ENCODE data around the gene PC. TPM values are rescaled to one million over a fixed set of nuclear protein-coding genes. Genes with fewer than 3 reads are reported as not detected.

Gene PC
- total RNA-seq, 1 experiment from 2014 or later: 40.5 TPM

GRCh38 chr11:66861774-66862558 is 96.2 kb downstream of the PC start:
- TF ChIP-seq, protein P1, sequence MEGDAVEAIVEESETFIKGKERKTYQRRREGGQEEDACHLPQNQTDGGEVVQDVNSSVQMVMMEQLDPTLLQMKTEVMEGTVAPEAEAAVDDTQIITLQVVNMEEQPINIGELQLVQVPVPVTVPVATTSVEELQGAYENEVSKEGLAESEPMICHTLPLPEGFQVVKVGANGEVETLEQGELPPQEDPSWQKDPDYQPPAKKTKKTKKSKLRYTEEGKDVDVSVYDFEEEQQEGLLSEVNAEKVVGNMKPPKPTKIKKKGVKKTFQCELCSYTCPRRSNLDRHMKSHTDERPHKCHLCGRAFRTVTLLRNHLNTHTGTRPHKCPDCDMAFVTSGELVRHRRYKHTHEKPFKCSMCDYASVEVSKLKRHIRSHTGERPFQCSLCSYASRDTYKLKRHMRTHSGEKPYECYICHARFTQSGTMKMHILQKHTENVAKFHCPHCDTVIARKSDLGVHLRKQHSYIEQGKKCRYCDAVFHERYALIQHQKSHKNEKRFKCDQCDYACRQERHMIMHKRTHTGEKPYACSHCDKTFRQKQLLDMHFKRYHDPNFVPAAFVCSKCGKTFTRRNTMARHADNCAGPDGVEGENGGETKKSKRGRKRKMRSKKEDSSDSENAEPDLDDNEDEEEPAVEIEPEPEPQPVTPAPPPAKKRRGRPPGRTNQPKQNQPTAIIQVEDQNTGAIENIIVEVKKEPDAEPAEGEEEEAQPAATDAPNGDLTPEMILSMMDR (IDR thresholded peaks at IDR 0.05; ENCODE audit: unreplicated experiment): no peak
- peaks cover 38% of the 10 kb centered on the region for H3K36me3 Mint-ChIP-seq (ENCODE audit: insufficient read depth, unreplicated experiment)
- intact Hi-C loops (cut with micrococcal nuclease; ENCODE audit: unreplicated experiment): loop anchor here (2.0 kb wide), 1 partner anchor 21 kb away; no protein-coding TSS in a partner anchor
- CTCF ChIA-PET: no interaction called here
- no peaks in the 10 kb centered on the region for H3K4me1 Mint-ChIP-seq (ENCODE audit: low read depth, unreplicated experiment)
- no peak for DNase-seq
- H3K27ac Mint-ChIP-seq (ENCODE audit: unreplicated experiment): no peak overlapping the region
- no peaks in the 10 kb centered on the region for H3K9me3 Mint-ChIP-seq (ENCODE audit: low read depth, unreplicated experiment)
- no peak overlapping the region for H3K4me3 Mint-ChIP-seq (ENCODE audit: low read depth, unreplicated experiment)
- no peaks in the 10 kb centered on the region for H3K27me3 Mint-ChIP-seq (ENCODE audit: unreplicated experiment)
- BruUV-seq (replicated peaks): no TSS peak

- Mint-ChIP-seq H3K27ac (ENCODE audit: unreplicated experiment) (no peak overlapping the region), H3K4me1 (ENCODE audit: low read depth, unreplicated experiment) (no peaks in the 10 kb centered on the region), H3K36me3 (ENCODE audit: insufficient read depth, unreplicated experiment) (peaks cover 44% of the 10 kb centered on the region), H3K9me3 (ENCODE audit: low read depth, unreplicated experiment) (no peaks in the 10 kb centered on the region), H3K4me3 (ENCODE audit: low read depth, unreplicated experiment) (no peak overlapping the region), H3K27me3 (ENCODE audit: unreplicated experiment) (no peaks in the 10 kb centered on the region)
- TF ChIP-seq, protein P1 (IDR thresholded peaks at IDR 0.05; ENCODE audit: unreplicated experiment): no peak
- intact Hi-C loops (cut with micrococcal nuclease; ENCODE audit: unreplicated experiment): no loop called here
- CTCF ChIA-PET: no interaction called here
- no TSS peak for BruUV-seq (replicated peaks)
- no peak for DNase-seq
Observed at GRCh38 chr11:66861038-66861773, 97.0 kb downstream of the PC start.

DNA sequence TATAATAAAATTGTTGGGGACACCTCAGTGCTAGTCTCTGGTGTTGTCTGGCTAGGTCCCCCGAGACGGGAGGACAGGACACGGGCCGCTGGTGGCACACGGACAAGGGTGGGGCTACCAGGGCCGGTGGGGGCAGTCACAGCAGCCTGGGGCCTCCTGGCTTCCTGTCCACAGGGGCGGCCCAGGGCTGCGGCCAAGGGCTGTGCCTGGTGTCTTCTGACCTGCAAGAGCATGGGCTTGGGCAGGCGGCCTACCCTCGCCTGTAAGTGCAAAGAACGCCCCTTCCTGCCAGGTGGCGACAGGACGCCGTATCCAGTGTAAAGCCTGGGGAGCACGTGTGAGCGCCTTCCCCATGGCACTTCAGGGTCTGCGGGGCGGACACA is 97.7 kb downstream of the PC start:
- H3K27me3 Mint-ChIP-seq (ENCODE audit: unreplicated experiment): no peaks in the 10 kb centered on the region
- no peak overlapping the region for H3K4me3 Mint-ChIP-seq (ENCODE audit: low read depth, unreplicated experiment)
- no peak overlapping the region for H3K27ac Mint-ChIP-seq (ENCODE audit: unreplicated experiment)
- no peak for DNase-seq
- TF ChIP-seq, protein P1 (IDR thresholded peaks at IDR 0.05; ENCODE audit: unreplicated experiment): no peak
- BruUV-seq (replicated peaks): no TSS peak
- CTCF ChIA-PET: no interaction called here
- peaks cover 52% of the 10 kb centered on the region for H3K36me3 Mint-ChIP-seq (ENCODE audit: insufficient read depth, unreplicated experiment)
- intact Hi-C loops (cut with micrococcal nuclease; ENCODE audit: unreplicated experiment): no loop called here
- H3K4me1 Mint-ChIP-seq (ENCODE audit: low read depth, unreplicated experiment): no peaks in the 10 kb centered on the region
- no peaks in the 10 kb centered on the region for H3K9me3 Mint-ChIP-seq (ENCODE audit: low read depth, unreplicated experiment)

DNA sequence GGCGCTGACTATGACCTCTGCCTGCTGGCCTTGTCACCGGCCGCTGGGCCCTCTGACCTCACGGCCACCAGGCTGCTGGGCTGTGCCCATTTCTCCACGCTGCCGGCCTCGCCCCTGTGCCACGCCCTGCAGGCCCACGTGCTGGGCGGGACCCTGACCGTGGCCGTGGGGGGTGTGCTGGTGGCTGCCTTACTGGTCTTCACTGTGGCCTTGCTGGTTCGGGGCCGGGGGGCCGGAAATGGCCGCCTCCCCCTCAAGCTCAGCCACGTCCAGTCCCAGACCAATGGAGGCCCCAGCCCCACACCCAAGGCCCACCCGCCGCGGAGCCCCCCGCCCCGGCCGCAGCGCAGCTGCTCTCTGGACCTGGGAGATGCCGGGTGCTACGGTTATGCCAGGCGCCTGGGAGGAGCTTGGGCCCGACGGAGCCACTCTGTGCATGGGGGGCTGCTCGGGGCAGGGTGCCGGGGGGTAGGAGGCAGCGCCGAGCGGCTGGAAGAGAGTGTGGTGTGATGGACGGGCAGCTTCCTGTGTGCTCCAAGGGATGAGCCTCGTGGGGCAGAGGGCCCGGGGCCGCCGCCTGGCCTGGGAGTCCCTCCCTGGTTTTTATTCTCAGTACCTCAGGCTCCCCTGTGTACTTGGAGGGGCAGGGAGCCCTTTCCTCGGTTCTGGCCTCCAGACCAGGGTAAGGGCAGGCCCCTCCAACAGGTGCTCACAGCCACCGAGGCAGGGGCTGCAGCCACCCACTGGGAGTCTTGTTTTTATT is 98.3 kb downstream of the PC start:
- Mint-ChIP-seq H3K4me3 (ENCODE audit: low read depth, unreplicated experiment) (no peak overlapping the region), H3K27me3 (ENCODE audit: unreplicated experiment) (no peaks in the 10 kb centered on the region), H3K9me3 (ENCODE audit: low read depth, unreplicated experiment) (no peaks in the 10 kb centered on the region), H3K4me1 (ENCODE audit: low read depth, unreplicated experiment) (no peaks in the 10 kb centered on the region), H3K36me3 (ENCODE audit: insufficient read depth, unreplicated experiment) (peaks cover 53% of the 10 kb centered on the region), H3K27ac (ENCODE audit: unreplicated experiment) (no peak overlapping the region)
- CTCF ChIA-PET: no interaction called here
- TF ChIP-seq, protein P1 (IDR thresholded peaks at IDR 0.05; ENCODE audit: unreplicated experiment): no peak
- BruUV-seq (replicated peaks): no TSS peak
- DNase-seq: no peak
- intact Hi-C loops (cut with micrococcal nuclease; ENCODE audit: unreplicated experiment): no loop called here

Measured in Calu3 (cell line).